ENCODE results near the gene ARHGEF10L.

Gene ARHGEF10L

DNA sequence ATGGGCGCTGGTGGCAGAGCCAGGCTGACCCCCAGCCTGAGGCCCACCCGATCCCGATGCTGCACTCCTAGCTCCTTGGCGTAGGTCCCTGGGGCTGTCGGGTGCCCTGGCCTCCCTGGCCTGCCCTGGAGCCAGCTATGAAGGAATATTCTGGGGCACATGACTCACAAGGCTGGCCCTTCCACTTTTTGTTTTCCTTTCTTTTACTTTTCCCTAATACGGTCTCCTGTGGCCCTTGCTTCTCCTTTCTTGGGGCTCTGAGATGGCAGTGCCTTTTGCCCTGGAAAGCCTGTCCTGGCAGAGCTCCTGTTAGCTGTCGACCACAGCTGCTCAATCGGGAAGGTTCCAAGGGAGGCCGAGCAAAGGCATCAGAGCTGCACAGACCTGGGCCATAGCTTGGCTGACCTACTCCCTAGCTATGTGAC, 22.1 kb downstream of the ARHGEF10L start:
- Histone ChIP-seq H3K27ac (no peak overlapping the region), H3K4me3 (ENCODE audit: low read depth, low read length) (no peak overlapping the region), H3K27me3 (replicated peaks) (no peaks in the 10 kb centered on the region), H3K36me3 (replicated peaks) (no peaks in the 10 kb centered on the region)
- in situ Hi-C loops (cut with HindIII; ENCODE audit: low pct_ligation_motif_present, low sequenced_read_pairs): no loop called here
- no peak for DNase-seq
- TF ChIP-seq CTCF (IDR thresholded peaks at IDR 0.05; ENCODE audit: low read depth, low read length, missing control alignments): no peak

- no peak for TF ChIP-seq CTCF (IDR thresholded peaks at IDR 0.05; ENCODE audit: low read depth, low read length, missing control alignments)
- H3K27ac ChIP-seq: no peak overlapping the region
- no peak for DNase-seq
- H3K36me3 ChIP-seq (replicated peaks): no peaks in the 10 kb centered on the region
- in situ Hi-C loops (cut with HindIII; ENCODE audit: low pct_ligation_motif_present, low sequenced_read_pairs): no loop called here
- no peak overlapping the region for H3K4me3 ChIP-seq (ENCODE audit: low read depth, low read length)
- H3K27me3 ChIP-seq (replicated peaks): no peaks in the 10 kb centered on the region
These were observed 22.9 kb downstream of the ARHGEF10L start for GRCh38 chr1:17562375-17562774.

DNA sequence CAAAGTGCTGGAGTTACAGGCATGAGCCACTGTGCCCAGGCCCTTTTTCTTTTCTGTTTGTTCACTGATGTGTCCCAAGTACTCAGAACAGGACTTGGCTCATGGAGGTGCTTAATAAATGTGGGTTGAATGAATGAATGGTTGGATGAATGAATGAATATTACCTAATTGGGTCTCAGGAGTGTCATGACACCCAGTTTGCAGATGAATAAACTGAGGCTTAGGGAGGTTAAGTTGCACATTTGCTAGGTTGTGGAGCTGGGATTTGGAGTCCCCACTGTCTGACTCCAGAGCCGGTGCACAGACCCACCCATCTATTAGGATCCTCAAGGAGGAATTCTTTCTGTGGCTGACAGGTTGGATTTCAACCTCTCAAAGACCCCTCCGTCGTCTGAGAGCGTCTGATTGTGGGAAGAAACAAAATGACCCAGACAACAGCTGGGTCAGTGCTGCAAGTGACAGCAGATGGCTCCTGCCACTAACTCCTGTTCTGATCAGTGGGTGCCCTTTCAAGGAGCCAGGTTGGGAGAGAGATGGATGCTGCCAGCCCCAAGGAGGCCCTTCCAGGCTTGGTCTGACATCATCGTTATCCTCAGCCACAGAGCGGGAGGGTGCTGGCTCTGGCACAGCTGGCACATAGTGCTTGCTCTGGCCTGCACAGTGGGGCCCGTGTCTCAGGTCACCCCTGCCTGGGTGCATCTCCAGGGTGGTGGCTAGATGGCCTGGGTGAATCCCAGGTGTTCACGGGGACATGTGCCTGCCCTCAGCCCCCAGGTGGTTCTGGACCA, 24.2 kb downstream of the ARHGEF10L start:
- no peak for TF ChIP-seq CTCF (IDR thresholded peaks at IDR 0.05; ENCODE audit: low read depth, low read length, missing control alignments)
- in situ Hi-C loops (cut with HindIII; ENCODE audit: low pct_ligation_motif_present, low sequenced_read_pairs): no loop called here
- no peak for DNase-seq
- Histone ChIP-seq H3K27me3 (replicated peaks) (no peaks in the 10 kb centered on the region), H3K36me3 (replicated peaks) (no peaks in the 10 kb centered on the region), H3K4me3 (ENCODE audit: low read depth, low read length) (no peak overlapping the region), H3K27ac (no peak overlapping the region)

DNA sequence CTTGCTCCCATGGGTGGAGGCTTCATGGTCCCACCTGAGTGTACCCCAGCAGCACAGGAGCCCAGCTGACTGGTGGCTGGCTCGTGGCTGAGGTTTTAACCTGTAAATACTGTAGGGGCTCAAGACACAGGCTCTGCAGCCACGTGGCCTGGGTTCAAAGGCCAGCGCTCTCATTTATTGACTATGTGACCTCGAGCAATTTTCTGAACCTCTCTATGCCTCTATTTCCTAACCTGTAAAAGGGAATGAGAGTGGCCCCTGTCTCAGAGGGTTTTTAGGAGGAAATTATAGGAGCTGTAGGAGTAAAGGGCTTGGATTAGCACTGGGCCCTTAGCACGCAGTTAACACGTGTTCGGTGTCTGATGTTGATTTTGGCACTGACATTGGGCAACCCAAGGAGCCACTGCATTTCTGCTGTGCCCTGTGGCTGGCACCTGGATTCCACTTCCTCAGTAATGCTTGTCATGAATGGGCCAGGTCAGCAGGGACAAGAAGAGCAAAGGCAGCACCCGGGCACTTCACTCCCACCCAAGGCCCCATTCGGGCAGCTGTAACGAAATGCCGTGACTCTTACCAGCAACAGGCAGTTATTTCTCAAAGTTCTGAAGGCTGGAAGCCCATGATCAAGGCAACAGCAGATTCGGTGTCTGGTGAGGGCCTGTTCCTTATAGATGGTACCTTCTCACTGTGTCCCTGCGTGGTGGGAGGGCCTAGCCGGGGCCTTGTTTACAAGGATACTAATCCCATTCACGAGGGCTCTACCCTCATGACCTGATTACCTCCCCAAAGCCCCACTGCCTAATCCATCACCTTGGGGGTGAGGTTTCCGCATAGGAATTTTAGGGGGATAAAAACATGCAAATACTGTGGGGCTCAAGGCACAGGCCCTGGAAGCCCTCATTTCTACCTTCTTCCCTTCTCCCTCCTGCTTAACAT, 25.2 kb downstream of the ARHGEF10L start:
- Histone ChIP-seq H3K36me3 (replicated peaks) (no peaks in the 10 kb centered on the region), H3K4me3 (ENCODE audit: low read depth, low read length) (no peak overlapping the region), H3K27me3 (replicated peaks) (no peaks in the 10 kb centered on the region), H3K27ac (no peak overlapping the region)
- no peak for DNase-seq
- in situ Hi-C loops (cut with HindIII; ENCODE audit: low pct_ligation_motif_present, low sequenced_read_pairs): no loop called here
- TF ChIP-seq CTCF (IDR thresholded peaks at IDR 0.05; ENCODE audit: low read depth, low read length, missing control alignments): no peak

GRCh38 chr1:17565461-17566252, 26.2 kb downstream of the ARHGEF10L start:
- Histone ChIP-seq H3K4me3 (ENCODE audit: low read depth, low read length) (no peak overlapping the region), H3K27ac (no peak overlapping the region), H3K36me3 (replicated peaks) (no peaks in the 10 kb centered on the region), H3K27me3 (replicated peaks) (no peaks in the 10 kb centered on the region)
- in situ Hi-C loops (cut with HindIII; ENCODE audit: low pct_ligation_motif_present, low sequenced_read_pairs): no loop called here
- TF ChIP-seq CTCF (IDR thresholded peaks at IDR 0.05; ENCODE audit: low read depth, low read length, missing control alignments): no peak
- no peak for DNase-seq
